ENCODE data around the gene DGKQ. TPM values are rescaled to one million over a fixed set of nuclear protein-coding genes. Genes with fewer than 3 reads are reported as not detected.

DGKQ gene
- total and polyA plus RNA-seq, 2 donors (not counting 3 experiments of a cell fraction or from before 2014, with no cell fraction given) = 15.8 to 20.2 TPM

- peak overlapping the region; percentile 67 to 89 (median 74) for H3K4me3 ChIP-seq (replicated peaks in 1 of 3; ENCODE audit: insufficient read depth in 1 of 3, low read depth in 1 of 3, low read length in 3 of 3)
- no peaks in the 10 kb centered on the region for H4K20me1 ChIP-seq (replicated peaks; ENCODE audit: control insufficient read depth, extremely low read depth, insufficient read depth, low read length)
- peak overlapping the region; percentile 25 for H3K27ac ChIP-seq (ENCODE audit: insufficient read depth, low read depth, low read length)
- no peaks in the 10 kb centered on the region for H3K79me2 ChIP-seq (ENCODE audit: control insufficient read depth, insufficient read depth, low read length)
- no peaks in the 10 kb centered on the region for H3K9me3 ChIP-seq (replicated peaks; ENCODE audit: control insufficient read depth, insufficient read depth, low read length)
- H3K9me1 ChIP-seq (replicated peaks; ENCODE audit: control insufficient read depth, extremely low read depth, insufficient read depth, low read length) = no peaks in the 10 kb centered on the region
- H2AFZ ChIP-seq (ENCODE audit: low read depth, low read length) = peak overlapping the region; percentile 95
- H3K4me2 ChIP-seq (ENCODE audit: insufficient read depth, low read length) = peak overlapping the region; percentile 92
- H3K9ac ChIP-seq (replicated peaks; ENCODE audit: extremely low read depth, insufficient read depth, low read length) = peak overlapping the region; percentile 41
- peak; percentile 84 for TF ChIP-seq POLR2A (IDR thresholded peaks at IDR 0.05; ENCODE audit: low read depth, low read length)
- no peak for TF ChIP-seq CTCF (IDR thresholded peaks at IDR 0.05; ENCODE audit: extremely low read depth in 1 of 2, insufficient read depth in 1 of 2, low read depth in 1 of 2, low read length in 2 of 2)
- BruUV-seq (replicated peaks) = TSS peak; percentile 66
- FAIRE-seq (peak; percentile 33), DNase-seq (ENCODE audit: low read depth, low spot score) (no peak)
- H3K27me3 ChIP-seq (ENCODE audit: control insufficient read depth in 2 of 2, insufficient read depth in 2 of 2, low read length in 2 of 2) = no peaks in the 10 kb centered on the region
- ChIA-PET CTCF (interaction anchor here (0.6 to 2.5 kb wide), 19 partner anchors 9 to 303 kb away, joined by 3 to 35 read pairs (median 4); partner anchors contain the start of genes GAK and TMEM175), POLR2A (no interaction called here)
- peaks cover 0 to 2% of the 10 kb centered on the region in 2 experiments for H3K36me3 ChIP-seq (ENCODE audit: control insufficient read depth in 2 of 2, extremely low read depth in 1 of 2, insufficient read depth in 2 of 2, low read length in 2 of 2)
- dilution Hi-C loops (cut with MboI; ENCODE audit: extremely low pct_ligation_motif_present, low sequenced_read_pairs) (no loop called here), intact Hi-C loops (cut with micrococcal nuclease) (loop anchor here (2.0 to 5.0 kb wide), 3 partner anchors 14 to 244 kb away; partner anchors contain the start of genes DGKQ, GAK and TMEM175)
- peaks cover 15% of the 10 kb centered on the region for H3K4me1 ChIP-seq (ENCODE audit: control insufficient read depth, extremely low read depth, insufficient read depth, low read length)
Observed at GRCh38 chr4:986428-986878, 13.1 kb upstream of the DGKQ start.

DNA sequence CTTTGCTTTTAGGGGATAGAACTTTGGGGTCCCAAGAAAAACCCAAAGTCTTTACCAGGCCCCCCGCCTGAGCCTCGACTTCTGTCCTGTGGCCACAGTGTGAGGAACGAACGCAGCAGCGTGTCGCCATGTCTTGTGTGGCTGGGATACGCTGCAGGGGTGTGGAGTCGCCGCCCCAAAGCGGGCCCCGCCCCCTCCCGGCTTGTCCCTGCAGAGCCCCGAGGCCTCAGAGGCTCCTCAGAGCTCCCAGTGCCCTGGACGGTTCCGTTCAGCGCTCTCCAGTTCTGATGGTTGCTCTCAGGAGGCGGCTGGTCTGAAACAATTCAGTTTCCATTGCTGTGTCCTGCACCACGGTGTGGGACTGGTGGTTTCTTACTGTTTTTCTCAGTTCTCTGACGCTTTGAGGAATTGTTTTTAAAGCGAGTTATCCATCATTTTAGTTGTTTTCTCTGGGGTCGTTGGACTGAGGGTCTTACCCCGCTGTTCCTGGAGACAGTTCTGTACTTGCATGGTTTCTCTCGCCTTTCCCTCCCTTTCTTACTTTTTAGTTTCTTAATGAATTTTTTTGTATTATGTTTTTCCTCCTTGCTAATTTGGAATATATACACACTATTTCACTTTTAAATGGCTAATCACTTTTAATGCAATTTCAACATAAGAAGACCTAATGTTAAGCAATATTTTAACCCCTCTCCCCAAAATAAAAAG is 11.9 kb upstream of the DGKQ start:
- Histone ChIP-seq H3K79me2 (ENCODE audit: control insufficient read depth, insufficient read depth, low read length) (no peaks in the 10 kb centered on the region), H3K9me1 (replicated peaks; ENCODE audit: control insufficient read depth, extremely low read depth, insufficient read depth, low read length) (no peaks in the 10 kb centered on the region), H3K9ac (replicated peaks; ENCODE audit: extremely low read depth, insufficient read depth, low read length) (no peak overlapping the region), H3K9me3 (replicated peaks; ENCODE audit: control insufficient read depth, insufficient read depth, low read length) (no peaks in the 10 kb centered on the region), H2AFZ (ENCODE audit: low read depth, low read length) (peak overlapping the region; percentile 82), H3K27me3 (ENCODE audit: control insufficient read depth in 2 of 2, insufficient read depth in 2 of 2, low read length in 2 of 2) (no peaks in the 10 kb centered on the region), H3K27ac (ENCODE audit: insufficient read depth, low read depth, low read length) (no peak overlapping the region), H3K4me1 (ENCODE audit: control insufficient read depth, extremely low read depth, insufficient read depth, low read length) (peaks cover 15% of the 10 kb centered on the region), H3K4me2 (ENCODE audit: insufficient read depth, low read length) (peak overlapping the region; percentile 62), H3K36me3 (ENCODE audit: control insufficient read depth in 2 of 2, extremely low read depth in 1 of 2, insufficient read depth in 2 of 2, low read length in 2 of 2) (peaks cover 0 to 1% of the 10 kb centered on the region in 2 experiments), H3K4me3 (replicated peaks in 1 of 3; ENCODE audit: insufficient read depth in 1 of 3, low read depth in 1 of 3, low read length in 3 of 3) (no peak overlapping the region), H4K20me1 (replicated peaks; ENCODE audit: control insufficient read depth, extremely low read depth, insufficient read depth, low read length) (no peaks in the 10 kb centered on the region)
- ChIA-PET POLR2A (no interaction called here), CTCF (interaction anchor here (0.6 kb wide), 1 partner anchor 53 kb away, joined by 3 read pairs; the partner anchor contains the start of genes GAK and TMEM175)
- no TSS peak for BruUV-seq (replicated peaks)
- DNase-seq (ENCODE audit: low read depth, low spot score) = peak; percentile 24
- dilution Hi-C loops (cut with MboI; ENCODE audit: extremely low pct_ligation_motif_present, low sequenced_read_pairs) = no loop called here
- TF ChIP-seq POLR2A (IDR thresholded peaks at IDR 0.05; ENCODE audit: low read depth, low read length) = no peak
- no peak for TF ChIP-seq FOS (IDR thresholded peaks at IDR 0.05; ENCODE audit: borderline replicate concordance, insufficient read depth, low read length)
- TF ChIP-seq GATA2 (IDR thresholded peaks at IDR 0.05; ENCODE audit: insufficient read depth, insufficient read length, low read depth, low read length) = no peak
- no peak for TF ChIP-seq JUN (IDR thresholded peaks at IDR 0.05; ENCODE audit: borderline replicate concordance, insufficient read depth, insufficient read length, low read depth)
- TF ChIP-seq CTCF (IDR thresholded peaks at IDR 0.05; ENCODE audit: extremely low read depth in 1 of 2, insufficient read depth in 1 of 2, low read depth in 1 of 2, low read length in 2 of 2) = no peak
- no peak for TF ChIP-seq MAX (IDR thresholded peaks at IDR 0.05; ENCODE audit: insufficient read depth, insufficient read length)
- no peak for TF ChIP-seq POLR2AphosphoS5 (IDR thresholded peaks at IDR 0.05; ENCODE audit: insufficient read depth, low read depth, low read length)
- no peak for TF ChIP-seq MYC (IDR thresholded peaks at IDR 0.05; ENCODE audit: low read depth, low read length)
- no peak for TF ChIP-seq EZH2 (IDR thresholded peaks at IDR 0.05; ENCODE audit: borderline replicate concordance, low read depth, low read length, severe bottlenecking)
- FAIRE-seq = peak; percentile 55
- intact Hi-C loops (cut with micrococcal nuclease) = loop anchor here (5.0 kb wide), 1 partner anchor 243 kb away; no protein-coding TSS in a partner anchor

Data from endothelial cell of umbilical vein (primary cell).